H1 (cell line): ENCODE data around the gene NUDT19. TPM values are rescaled to one million over a fixed set of nuclear protein-coding genes. Genes with fewer than 3 reads are reported as not detected.

Experiments used
- CTCF ChIA-PET: fragments of 300-600 bp; sonication (Branson Sonifier 250); formaldehyde crosslinking; loops from one replicate; lab custom pipeline; 2021; ENCODE audit not compliant: partially characterized antibody; lab: Charles Lee
- POLR2A ChIA-PET: fragments of 300-600 bp; sonication (Branson Sonifier 250); formaldehyde crosslinking; loops from one replicate; lab custom pipeline; 2021; ENCODE audit warnings: inconsistent platforms; ENCODE audit not compliant: partially characterized antibody; lab: Charles Lee
- DNase-seq, 2 experiments: peaks; one replicate each; pipeline versions ENCODE4 v3.0.0 to v3.0.0-alpha.2; 2010 to 2022; ENCODE audit warnings: low spot score in 2 of 2, low read depth in 1 of 2, mixed read lengths in 1 of 2
- FAIRE-seq: peaks from 2 replicates; lab custom pipeline; 2011; peaks lifted over from hg19 to GRCh38; lab: Jason Lieb, UNC
- H2AFZ ChIP-seq: 2 replicates; pipeline ENCODE4 v1.8.1; 2012; ENCODE audit warnings: low read length, inconsistent platforms
- H2AK5ac ChIP-seq: 2 replicates; pipeline ENCODE4 v1.6.1; 2013; ENCODE audit warnings: low read depth, low read length
- H2BK120ac ChIP-seq: replicated peaks from 2 replicates; pipeline ENCODE3; 2013; ENCODE audit warnings: low read depth, low read length, inconsistent platforms
- H2BK12ac ChIP-seq: 2 replicates; pipeline ENCODE4 v1.6.1; 2013; ENCODE audit warnings: low read depth, low read length
- H2BK15ac ChIP-seq: 2 replicates; pipeline ENCODE4 v1.6.1; 2013; ENCODE audit warnings: low read length
- H2BK20ac ChIP-seq: 2 replicates; pipeline ENCODE4 v1.6.1; 2013; ENCODE audit warnings: low read length
- H2BK5ac ChIP-seq: 2 replicates; pipeline ENCODE4 v1.6.1; 2013; ENCODE audit warnings: low read depth, low read length
- H3K14ac ChIP-seq: 2 replicates; pipeline ENCODE4 v1.6.1; 2013; ENCODE audit warnings: inconsistent platforms; ENCODE audit not compliant: insufficient read length
- H3K18ac ChIP-seq: 2 replicates; pipeline ENCODE4 v1.6.1; 2013; ENCODE audit warnings: low read length; ENCODE audit errors: extremely low read depth
- H3K23ac ChIP-seq: 2 replicates; pipeline ENCODE4 v1.6.1; 2013; ENCODE audit warnings: inconsistent platforms; ENCODE audit not compliant: insufficient read length
- H3K23me2 ChIP-seq: 2 replicates; pipeline ENCODE4 v1.6.1; 2013; ENCODE audit warnings: low read depth, low read length
- H3K27ac ChIP-seq: 2 replicates; pipeline ENCODE4 v1.6.1; 2011; ENCODE audit warnings: low read depth, low read length, inconsistent platforms
- H3K27me3 ChIP-seq, 4 experiments: replicated peaks in 1 of 4; 1 replicate in 1 of 4; 2 replicates in 3 of 4; pipeline versions ENCODE4 v1.6.1 to v1.8.1; 2011 to 2013; ENCODE audit warnings: low read length in 3 of 4, mild to moderate bottlenecking in 3 of 4, inconsistent platforms in 2 of 4, mixed read lengths in 2 of 4, moderate library complexity in 1 of 4; ENCODE audit not compliant: control insufficient read depth in 3 of 4, insufficient read depth in 3 of 4; ENCODE audit errors: extremely low read depth in 1 of 4
- H3K36me3 ChIP-seq, 4 experiments: 2 replicates each; pipeline versions ENCODE4 v1.6.1 to v1.8.1; 2011 to 2013; ENCODE audit warnings: mild to moderate bottlenecking in 4 of 4, low read length in 3 of 4, moderate library complexity in 2 of 4, control low read depth in 1 of 4, inconsistent platforms in 1 of 4; ENCODE audit not compliant: insufficient read depth in 4 of 4, control insufficient read depth in 2 of 4
- H3K4ac ChIP-seq: replicated peaks from 2 replicates; pipeline ENCODE3; 2013; ENCODE audit warnings: low read length, low read depth, mixed read lengths, inconsistent platforms; ENCODE audit not compliant: insufficient read length
- H3K4me1 ChIP-seq, 4 experiments: replicated peaks in 1 of 4; 1 replicate in 1 of 4; 2 replicates in 3 of 4; pipeline versions ENCODE4 v1.6.1 to v1.8.1; 2011 to 2013; ENCODE audit warnings: low read length in 3 of 4, inconsistent platforms in 2 of 4, mixed read lengths in 1 of 4; ENCODE audit not compliant: insufficient read depth in 4 of 4, control insufficient read depth in 3 of 4
- H3K4me2 ChIP-seq, 2 experiments: 2 replicates each; pipeline versions ENCODE4 v1.6.1 to v1.8.1; 2011 to 2013; ENCODE audit warnings: low read depth in 2 of 2, low read length in 2 of 2, control low read depth in 1 of 2, inconsistent platforms in 1 of 2, mild to moderate bottlenecking in 1 of 2; ENCODE audit not compliant: insufficient read depth in 1 of 2
- H3K4me3 ChIP-seq, 4 experiments: fragments of 200-600, 300-600 bp in 1 of 4; sonication (generic), shearing (Covaris generic), sonication (Bioruptor Twin) in 1 of 4; 2 replicates each; pipeline versions ENCODE4 v1.5.1 to v1.8.1; 2011 to 2016; ENCODE audit warnings: low read length in 4 of 4, low read depth in 3 of 4, control low read depth in 2 of 4, inconsistent platforms in 2 of 4, mild to moderate bottlenecking in 2 of 4, mixed read lengths in 1 of 4, moderate library complexity in 1 of 4; ENCODE audit not compliant: insufficient read depth in 2 of 4; ENCODE audit errors: extremely low read depth in 1 of 4
- H3K56ac ChIP-seq: replicated peaks from 2 replicates; pipeline ENCODE3; 2013; ENCODE audit warnings: low read depth, mild to moderate bottlenecking, mixed read lengths, low read length, inconsistent platforms; ENCODE audit not compliant: insufficient read length
- H3K79me1 ChIP-seq: 2 replicates; pipeline ENCODE4 v1.6.1; 2013; ENCODE audit warnings: low read depth, low read length, control low read depth
- H3K79me2 ChIP-seq, 2 experiments: 2 replicates each; pipeline versions ENCODE4 v1.6.1 to v1.8.1; 2012 to 2013; ENCODE audit warnings: low read length in 2 of 2, mild to moderate bottlenecking in 2 of 2, inconsistent platforms in 1 of 2; ENCODE audit not compliant: insufficient read depth in 2 of 2, control insufficient read depth in 1 of 2
- H3K9ac ChIP-seq, 4 experiments: replicated peaks in 1 of 4; 1 replicate in 1 of 4; 2 replicates in 3 of 4; pipeline versions ENCODE4 v1.6.1 to v1.8.1; 2011 to 2013; ENCODE audit warnings: low read depth in 3 of 4, low read length in 3 of 4, control low read depth in 2 of 4, mild to moderate bottlenecking in 2 of 4, moderate library complexity in 2 of 4, inconsistent platforms in 1 of 4; ENCODE audit errors: extremely low read depth in 1 of 4
- H3K9me3 ChIP-seq, 2 experiments: 2 replicates each; pipeline versions ENCODE4 v1.6.1 to v1.8.1; 2012 to 2013; ENCODE audit warnings: mild to moderate bottlenecking in 2 of 2, moderate library complexity in 2 of 2, control low read depth in 1 of 2, inconsistent platforms in 1 of 2, low read depth in 1 of 2, low read length in 1 of 2, mixed read lengths in 1 of 2; ENCODE audit not compliant: insufficient read depth in 2 of 2
- H4K20me1 ChIP-seq, 2 experiments: replicated peaks in 1 of 2; 2 replicates each; pipeline versions ENCODE3 to v1.8.1; 2011 to 2013; ENCODE audit warnings: inconsistent platforms in 2 of 2, low read length in 2 of 2, mild to moderate bottlenecking in 1 of 2; ENCODE audit not compliant: insufficient read depth in 2 of 2, control insufficient read depth in 1 of 2
- H4K5ac ChIP-seq: 2 replicates; pipeline ENCODE4 v1.6.1; 2013; ENCODE audit warnings: low read length, low read depth, mixed read lengths, inconsistent platforms; ENCODE audit not compliant: insufficient read length
- H4K8ac ChIP-seq: 2 replicates; pipeline ENCODE4 v1.8.0; 2013; ENCODE audit warnings: mild to moderate bottlenecking, moderate library complexity, low read length, inconsistent platforms; ENCODE audit not compliant: insufficient read depth; ENCODE audit errors: extremely low read depth
- H4K91ac ChIP-seq: replicated peaks from 2 replicates; pipeline ENCODE3; 2013; ENCODE audit warnings: low read length, mixed read lengths, inconsistent platforms; ENCODE audit not compliant: insufficient read length
- BACH1 ChIP-seq: IDR thresholded peaks from 2 replicates; pipeline ENCODE4 v1.6.1; 2012; ENCODE audit warnings: low read length, improper control_type of control experiment
- CHD1 ChIP-seq: IDR thresholded peaks from 2 replicates; pipeline ENCODE4 v1.6.1; 2012; ENCODE audit warnings: low read depth, low read length, improper control_type of control experiment
- CTCF ChIP-seq, 3 experiments: IDR thresholded peaks; 1 replicate in 2 of 3; 2 replicates in 1 of 3; pipeline versions ENCODE4 v1.5.1 to v1.6.1; 2011; ENCODE audit warnings: low read length in 3 of 3, mild to moderate bottlenecking in 3 of 3, inconsistent platforms in 2 of 3, low read depth in 1 of 3, moderate library complexity in 1 of 3; ENCODE audit not compliant: insufficient read depth in 1 of 3; ENCODE audit errors: control extremely low read depth in 1 of 3
- MAFK ChIP-seq: IDR thresholded peaks from 2 replicates; pipeline ENCODE4 v1.6.1; 2012; ENCODE audit warnings: low read depth, mild to moderate bottlenecking, improper control_type of control experiment, low read length
- RAD21 ChIP-seq, 2 experiments: IDR thresholded peaks in 1 of 2; conservative IDR thresholded peaks in 1 of 2; 2 replicates each; pipeline ENCODE4 v1.6.1; 2011; ENCODE audit warnings: low read depth in 2 of 2, low read length in 2 of 2, improper control_type of control experiment in 1 of 2, inconsistent platforms in 1 of 2, mild to moderate bottlenecking in 1 of 2, moderate library complexity in 1 of 2
- SP1 ChIP-seq: IDR thresholded peaks from 2 replicates; pipeline ENCODE4 v1.6.1; 2011; ENCODE audit warnings: low read depth, low read length
- TAF7 ChIP-seq: optimal IDR thresholded peaks from 2 replicates; pipeline ENCODE3; 2011; ENCODE audit warnings: low read depth, mild to moderate bottlenecking, inconsistent platforms, low read length, moderate library complexity, borderline replicate concordance
- TCF12 ChIP-seq: IDR thresholded peaks from 2 replicates; pipeline ENCODE4 v1.6.1; 2011; ENCODE audit warnings: low read depth, mild to moderate bottlenecking, low read length
- TEAD4 ChIP-seq: IDR thresholded peaks from 2 replicates; pipeline ENCODE4 v1.6.1; 2012; ENCODE audit warnings: low read depth, low read length, inconsistent platforms, mixed read lengths
- WGBS, 2 experiments: shearing (Covaris generic) in 1 of 2; methylation state at CpG; one replicate each; pipeline versions ENCODE4 v1.1.6 to v1.1.7; 2013 to 2015; ENCODE audit warnings: low lambda C conversion rate in 2 of 2, mixed read lengths in 2 of 2, inconsistent platforms in 1 of 2, low coverage in 1 of 2, missing lambda C conversion rate in 1 of 2; ENCODE audit not compliant: insufficient replicate concordance in 2 of 2, insufficient coverage in 1 of 2, insufficient read length in 1 of 2; ENCODE audit errors: extremely low coverage in 1 of 2, missing lambda C conversion rate in 1 of 2; 5-methylcytosine and 5-hydroxymethylcytosine counted together
- polyA plus RNA-seq, 7 experiments: library from polyadenylated mRNA; depleted of rRNA in 3 of 7; stranded (reverse) in 5 of 7; unstranded in 2 of 7; fragments of >200 nt in 5 of 7; fragments of 200-250 nt in 2 of 7; gene quantifications; 1 replicate in 5 of 7; 2 replicates in 1 of 7; 4 replicates in 1 of 7; pipeline versions ENCODE4 v1.2.1 to v1.2.3, GENCODE V29; 2011 to 2013; ENCODE audit warnings: missing spikeins in 2 of 7, mixed read lengths in 2 of 7
- total RNA-seq: library from RNA; stranded (reverse); fragmentation: NEBNext Ultra II Directional; extraction: Animal tissue kit (Norgen Biotek cat#: 25700); gene quantifications from 2 replicates; pipeline ENCODE4 v1.2.1, GENCODE V29; 2021

Gene NUDT19
- total and polyA plus RNA-seq, 2 of the 8 experiments (the other 6 are each of a cell fraction or from before 2014, with no cell fraction given) = 2.0 to 3.3 TPM

- WGBS, 2 experiments = 87% methylated on average over 5 of the region's 5 CpGs; no CpG with 5 or more reads in 1 of the 2 experiments
- Histone ChIP-seq H3K23ac (no peak overlapping the region), H2BK120ac (no peak overlapping the region), H3K4me2 (no peak overlapping the region), H3K18ac (no peak overlapping the region), H4K5ac (no peak overlapping the region), H2BK15ac (no peak overlapping the region), H3K79me2 (no peaks in the 10 kb centered on the region), H3K9me3 (no peaks in the 10 kb centered on the region), H3K14ac (no peak overlapping the region), H2AFZ (no peak overlapping the region), H3K36me3 (no peaks in the 10 kb centered on the region), H2BK20ac (no peak overlapping the region), H2BK5ac (no peak overlapping the region), H4K20me1 (no peaks in the 10 kb centered on the region), H3K4me1 (no peaks in the 10 kb centered on the region; a peak in 1 of 7 replicates), H3K27ac (no peak overlapping the region), H3K27me3 (no peaks in the 10 kb centered on the region), H2AK5ac (no peak overlapping the region), H3K23me2 (peaks cover 7% of the 10 kb centered on the region; the same call in 1 of the 2 replicates), H3K9ac (no peak overlapping the region), H4K8ac (no peak overlapping the region; the same call in 1 of the 2 replicates), H3K56ac (no peak overlapping the region), H3K4ac (no peak overlapping the region), H4K91ac (no peak overlapping the region)
- CTCF ChIA-PET = interaction anchor here (0.5 to 1.8 kb wide), 11 partner anchors 10 to 216 kb away, joined by 3 to 6 read pairs (median 4); no protein-coding TSS in a partner anchor
- DNase-seq = peak in 1 of 2 experiments; percentile 44
- POLR2A ChIA-PET = interaction anchor here (1.2 kb wide), 1 partner anchor 39 kb away, joined by 4 read pairs; no protein-coding TSS in a partner anchor
- FAIRE-seq = no peak
- TF ChIP-seq TCF12 = no peak
- TF ChIP-seq CHD1 = no peak
- no peak for TF ChIP-seq MAFK
- TF ChIP-seq RAD21 (IDR thresholded peaks at IDR 0.05 in 1 of 2, conservative IDR thresholded peaks at IDR 0.05 in 1 of 2; ENCODE audit: low read depth in 2 of 2, low read length in 2 of 2) = peak in 1 of 2 experiments; percentile 34; a peak in 1 of 4 replicates
- no peak for TF ChIP-seq TEAD4
- peak; percentile 28 to 43 (median 33); a peak in 3 of 4 replicates for TF ChIP-seq CTCF (IDR thresholded peaks at IDR 0.05; ENCODE audit: control extremely low read depth in 1 of 3, insufficient read depth in 1 of 3, low read depth in 1 of 3, low read length in 3 of 3)
- no peak for TF ChIP-seq TAF7
- TF ChIP-seq BACH1 = no peak
- no peak for TF ChIP-seq SP1
- TF ChIP-seq, all 59 proteins: peak for 2
- H2BK12ac ChIP-seq = no peak overlapping the region
- no peak overlapping the region for H3K4me3 ChIP-seq
- no peaks in the 10 kb centered on the region for H3K79me1 ChIP-seq
Measured at GRCh38 chr19:32748497-32748896, 56.9 kb downstream of the NUDT19 start.
